Measurements from ENCODE around the gene MAP4K2. TPM values are rescaled to one million over a fixed set of nuclear protein-coding genes. Genes with fewer than 3 reads are reported as not detected.
A peak's percentile ranks its signal among the peaks of the same experiment; 100 is the strongest.

Gene MAP4K2
- total RNA-seq: 1 to 10 TPM; 3.6 to 9.0 (median 6.1) TPM

GRCh38 chr11:64803158-64803845 lies at the start of gene MAP4K2:
TSS of gene MAP4K2 (minus strand) at chr11:64803214. CDS start at chr11:64803149, 65 bp downstream.
- 0% methylated on average over 6 to 9 of the region's 58 CpGs for WGBS, 2 donors
- DNase-seq: no peak
- Histone ChIP-seq H3K27ac (peak within 1 kb of the TSS; percentile 68 to 92 (median 88)), H3K36me3 (peaks cover 5 to 43% (median 8%) of the 10 kb centered on the region in 3 donors), H3K4me3 (peak within 1 kb of the TSS; percentile 39 to 78 (median 60)), H3K27me3 (no peaks in the 10 kb centered on the region), H3K9me3 (no peaks in the 10 kb centered on the region), H3K4me1 (peaks cover 21 to 47% (median 24%) of the 10 kb centered on the region in 3 donors)
- TF ChIP-seq POLR2A (IDR thresholded peaks at IDR 0.05) (peak in 1 of 4 donors; percentile 9), CTCF (IDR thresholded peaks at IDR 0.05) (peak in 1 of 6 experiments; percentile 9)
- intact Hi-C loops (cut with DNase I): no loop called here

- H3K4me1 ChIP-seq: peaks cover 60 to 100% (median 82%) of the 10 kb centered on the region in 3 donors
Observed at GRCh38 chr11:64851831-64852351, 48.9 kb upstream of the MAP4K2 start.

GRCh38 chr11:64850979-64851567 lies 48.1 kb upstream of the MAP4K2 start:
- 8 to 70% methylated on average over 2 to 3 of the region's 13 CpGs for WGBS, 2 donors
- Histone ChIP-seq H3K9me3 (no peaks in the 10 kb centered on the region), H3K27me3 (no peaks in the 10 kb centered on the region), H3K4me3 (peak overlapping the region in 1 of 4 donors; percentile 3), H3K27ac (peak overlapping the region; percentile 39 to 94 (median 71)), H3K4me1 (peaks cover 52 to 96% (median 74%) of the 10 kb centered on the region in 3 donors), H3K36me3 (peaks cover 3 to 24% (median 13%) of the 10 kb centered on the region in 3 donors)
- TF ChIP-seq CTCF (IDR thresholded peaks at IDR 0.05) (no peak), POLR2A (IDR thresholded peaks at IDR 0.05) (no peak)
- intact Hi-C loops (cut with DNase I): loop anchor here (5.0 kb wide), 1 partner anchor 161 kb away; the partner anchor contains the start of gene ARL2
- DNase-seq: no peak

More at GRCh38 chr11:64851831-64852351, 48.9 kb upstream of the MAP4K2 start:
- no peak for DNase-seq
- peak overlapping the region; percentile 49 to 94 (median 71) for H3K27ac ChIP-seq
- TF ChIP-seq POLR2A (IDR thresholded peaks at IDR 0.05) (peak in 1 of 4 donors; percentile 46), CTCF (IDR thresholded peaks at IDR 0.05) (no peak)
- H3K36me3 ChIP-seq: peaks cover 3 to 24% (median 13%) of the 10 kb centered on the region in 3 donors
- H3K4me3 ChIP-seq: no peak overlapping the region
- H3K27me3 ChIP-seq: no peaks in the 10 kb centered on the region
- H3K9me3 ChIP-seq: no peaks in the 10 kb centered on the region
- intact Hi-C loops (cut with DNase I): loop anchor here (5.0 kb wide), 1 partner anchor 160 kb away; the partner anchor contains the start of gene ARL2
- 73 to 85% methylated on average over 2 to 4 of the region's 8 CpGs for WGBS, 2 donors

DNA sequence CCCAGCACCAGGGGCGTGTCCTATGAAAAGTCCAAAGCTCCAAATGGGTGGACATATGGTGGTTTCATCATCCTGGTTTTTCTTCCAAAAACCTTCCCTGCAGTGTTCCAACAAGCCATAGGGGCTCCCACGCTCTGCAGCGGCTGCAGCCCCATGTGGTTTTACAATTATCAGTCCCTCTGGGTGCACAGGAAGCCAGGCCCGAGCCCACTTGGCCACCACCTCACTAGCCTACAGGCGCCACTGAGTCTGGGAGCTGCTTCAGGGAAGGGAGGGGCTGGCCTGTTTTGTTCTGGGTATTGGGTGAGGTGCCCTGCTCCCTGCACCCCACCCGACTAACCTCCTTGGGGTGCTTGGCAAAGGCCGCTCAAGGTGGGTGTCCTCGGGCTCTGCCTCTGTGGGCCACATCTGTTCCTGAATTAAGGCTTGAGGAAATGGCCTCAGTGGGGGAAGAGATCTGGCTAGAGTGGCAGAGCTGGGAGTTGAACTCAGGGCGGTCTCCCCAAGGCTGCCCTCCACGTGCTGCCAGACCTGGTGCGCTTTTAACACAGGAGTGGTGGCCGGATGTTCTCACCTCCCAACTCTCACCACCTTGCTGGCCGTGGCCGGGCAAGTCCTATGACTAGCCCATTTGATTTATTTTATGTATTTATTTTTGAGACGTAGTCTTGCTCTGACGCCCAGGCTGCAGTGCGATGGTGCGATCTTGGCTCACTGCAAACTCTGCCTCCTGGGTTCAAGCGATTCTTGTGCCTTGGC lies 46.8 kb upstream of the MAP4K2 start:
- Histone ChIP-seq H3K9me3 (no peaks in the 10 kb centered on the region), H3K27ac (peak overlapping the region in 3 of 4 donors; percentile 46 to 90 (median 52)), H3K4me3 (no peak overlapping the region), H3K4me1 (peaks cover 39 to 94% (median 61%) of the 10 kb centered on the region in 3 donors), H3K36me3 (peaks cover 3 to 24% (median 13%) of the 10 kb centered on the region in 3 donors), H3K27me3 (no peaks in the 10 kb centered on the region)
- DNase-seq: no peak
- intact Hi-C loops (cut with DNase I): loop anchor here (5.0 kb wide), 2 partner anchors 43 to 163 kb away; partner anchors contain the start of gene ARL2
- TF ChIP-seq POLR2A (IDR thresholded peaks at IDR 0.05) (no peak), CTCF (IDR thresholded peaks at IDR 0.05) (no peak)
- 79 to 88% methylated on average over 11 to 12 of the region's 19 CpGs for WGBS, 2 donors
